T-helper 17 cell (primary cell): ENCODE measurements around the gene TFAP2D. TPM values are rescaled to one million over a fixed set of nuclear protein-coding genes. Genes with fewer than 3 reads are reported as not detected.

Experiments used
- ATAC-seq: fragments of 150-1000 bp; cut with Tn5 transposase; 2 replicates; pipeline ENCODE4 v1.10.0; 2021; ENCODE audit warnings: mild to moderate bottlenecking, moderate library complexity
- DNase-seq, 3 donors: peaks; one replicate each; pipeline versions ENCODE4 v3.0.0 to v3.0.0-alpha.2; 2020 to 2021
- H3K9me3 ChIP-seq: one replicate; pipeline ENCODE4 v1.7.0; 2013; ENCODE audit warnings: low read length, mild to moderate bottlenecking; ENCODE audit not compliant: control insufficient read depth, poor library complexity, severe bottlenecking
- H3K27ac Mint-ChIP-seq: one replicate; pipeline ENCODE4 v1.8.0; 2022; ENCODE audit warnings: mild to moderate bottlenecking, moderate library complexity, mixed read lengths
- H3K27me3 Mint-ChIP-seq: one replicate; pipeline ENCODE4 v1.8.0; 2022; ENCODE audit warnings: mixed read lengths
- H3K36me3 Mint-ChIP-seq: one replicate; pipeline ENCODE4 v1.8.0; 2022; ENCODE audit warnings: low read depth, mixed read lengths
- H3K4me1 Mint-ChIP-seq: one replicate; pipeline ENCODE4 v1.8.0; 2022; ENCODE audit warnings: mild to moderate bottlenecking, mixed read lengths
- H3K4me3 Mint-ChIP-seq: one replicate; pipeline ENCODE4 v1.8.0; 2022; ENCODE audit warnings: mild to moderate bottlenecking, moderate library complexity, mixed read lengths
- total RNA-seq, 4 donors: library from RNA in 2 of 4; stranded (reverse) in 2 of 4; gene quantifications; one replicate each; pipeline ENCODE4 v1.2.3 and lab custom pipeline; 2022 to 2026

TFAP2D gene
- total RNA-seq, 2 donors from 2014 or later: not detected

- no peaks in the 10 kb centered on the region for H3K9me3 ChIP-seq
- no peaks in the 10 kb centered on the region for H3K4me1 Mint-ChIP-seq
- peaks cover 3% of the 10 kb centered on the region for H3K36me3 Mint-ChIP-seq
- no peak for ATAC-seq
- no peak for DNase-seq
- no peak overlapping the region for H3K27ac Mint-ChIP-seq
- H3K4me3 Mint-ChIP-seq: no peak overlapping the region
- peaks cover 36% of the 10 kb centered on the region for H3K27me3 Mint-ChIP-seq
These were observed 1.6 kb upstream of the TFAP2D start for GRCh38 chr6:50711686-50712085.

GRCh38 chr6:50712291-50712690 is 1.0 kb upstream of the TFAP2D start:
- H3K9me3 ChIP-seq: no peaks in the 10 kb centered on the region
- no peaks in the 10 kb centered on the region for H3K4me1 Mint-ChIP-seq
- H3K4me3 Mint-ChIP-seq: no peak overlapping the region
- no peak for DNase-seq
- no peak for ATAC-seq
- H3K27ac Mint-ChIP-seq: no peak overlapping the region
- peaks cover 32% of the 10 kb centered on the region for H3K27me3 Mint-ChIP-seq
- peaks cover 3% of the 10 kb centered on the region for H3K36me3 Mint-ChIP-seq

- Mint-ChIP-seq H3K36me3 (peaks cover 3% of the 10 kb centered on the region), H3K27me3 (peaks cover 33% of the 10 kb centered on the region)
- no peak for ATAC-seq
These were observed 706 bp downstream of the TFAP2D start for GRCh38 chr6:50713977-50714486.

GRCh38 chr6:50714487-50715379 is 1.4 kb downstream of the TFAP2D start:
- peaks cover 3% of the 10 kb centered on the region for H3K36me3 Mint-ChIP-seq
- no peaks in the 10 kb centered on the region for H3K9me3 ChIP-seq
- no peak overlapping the region for H3K27ac Mint-ChIP-seq
- H3K27me3 Mint-ChIP-seq: peaks cover 30% of the 10 kb centered on the region
- ATAC-seq (no peak), DNase-seq (no peak)
- H3K4me3 Mint-ChIP-seq: no peak overlapping the region
- H3K4me1 Mint-ChIP-seq: no peaks in the 10 kb centered on the region

More at GRCh38 chr6:50713977-50714486, 706 bp downstream of the TFAP2D start:
- Mint-ChIP-seq H3K4me3 (no peak overlapping the region), H3K27ac (no peak overlapping the region), H3K4me1 (no peaks in the 10 kb centered on the region)
- no peaks in the 10 kb centered on the region for H3K9me3 ChIP-seq
- no peak for DNase-seq

GRCh38 chr6:50716899-50717509 is 3.7 kb downstream of the TFAP2D start:
- ATAC-seq (no peak), DNase-seq (no peak)
- H3K9me3 ChIP-seq: no peaks in the 10 kb centered on the region
- no peak overlapping the region for H3K27ac Mint-ChIP-seq
- no peak overlapping the region for H3K4me3 Mint-ChIP-seq
- peaks cover 3% of the 10 kb centered on the region for H3K36me3 Mint-ChIP-seq
- H3K27me3 Mint-ChIP-seq: peaks cover 32% of the 10 kb centered on the region
- no peaks in the 10 kb centered on the region for H3K4me1 Mint-ChIP-seq

- Mint-ChIP-seq H3K4me3 (peak overlapping the region; percentile 25), H3K36me3 (peaks cover 5% of the 10 kb centered on the region), H3K27ac (no peak overlapping the region), H3K27me3 (peaks cover 40% of the 10 kb centered on the region), H3K4me1 (no peaks in the 10 kb centered on the region)
- DNase-seq (no peak), ATAC-seq (no peak)
- no peaks in the 10 kb centered on the region for H3K9me3 ChIP-seq
These were observed 4.6 kb downstream of the TFAP2D start for GRCh38 chr6:50717734-50718457.

GRCh38 chr6:50718566-50718965 is 5.2 kb downstream of the TFAP2D start:
- no peak for ATAC-seq

GRCh38 chr6:50720623-50721022 is 7.3 kb downstream of the TFAP2D start:
- no peak overlapping the region for H3K4me3 Mint-ChIP-seq
- no peak for DNase-seq
- no peak for ATAC-seq
- no peaks in the 10 kb centered on the region for H3K9me3 ChIP-seq
- peaks cover 52% of the 10 kb centered on the region for H3K27me3 Mint-ChIP-seq
- peaks cover 2% of the 10 kb centered on the region for H3K36me3 Mint-ChIP-seq
- H3K27ac Mint-ChIP-seq: no peak overlapping the region
- H3K4me1 Mint-ChIP-seq: no peaks in the 10 kb centered on the region

More at GRCh38 chr6:50718566-50718965, 5.2 kb downstream of the TFAP2D start:
- H3K4me3 Mint-ChIP-seq: no peak overlapping the region
- no peaks in the 10 kb centered on the region for H3K9me3 ChIP-seq
- peaks cover 5% of the 10 kb centered on the region for H3K36me3 Mint-ChIP-seq
- no peaks in the 10 kb centered on the region for H3K4me1 Mint-ChIP-seq
- peaks cover 45% of the 10 kb centered on the region for H3K27me3 Mint-ChIP-seq
- DNase-seq: no peak
- H3K27ac Mint-ChIP-seq: no peak overlapping the region

- DNase-seq (no peak), ATAC-seq (no peak)
- Mint-ChIP-seq H3K27me3 (peaks cover 48% of the 10 kb centered on the region), H3K4me3 (no peak overlapping the region), H3K27ac (no peak overlapping the region), H3K36me3 (peaks cover 2% of the 10 kb centered on the region), H3K4me1 (no peaks in the 10 kb centered on the region)
- H3K9me3 ChIP-seq: peaks cover 3% of the 10 kb centered on the region
These were observed 8.7 kb downstream of the TFAP2D start for GRCh38 chr6:50721978-50722377.

- peaks cover 47% of the 10 kb centered on the region for H3K27me3 Mint-ChIP-seq
These were observed 9.7 kb downstream of the TFAP2D start for GRCh38 chr6:50722829-50723554.

GRCh38 chr6:50724381-50725124 is 11.2 kb downstream of the TFAP2D start:
- DNase-seq (no peak), ATAC-seq (no peak)
- no peaks in the 10 kb centered on the region for H3K4me1 Mint-ChIP-seq
- H3K27me3 Mint-ChIP-seq: peaks cover 40% of the 10 kb centered on the region
- H3K27ac Mint-ChIP-seq: no peak overlapping the region
- H3K4me3 Mint-ChIP-seq: no peak overlapping the region
- H3K9me3 ChIP-seq: peaks cover 3% of the 10 kb centered on the region
- H3K36me3 Mint-ChIP-seq: peaks cover 2% of the 10 kb centered on the region

More at GRCh38 chr6:50722829-50723554, 9.7 kb downstream of the TFAP2D start:
- Mint-ChIP-seq H3K4me1 (no peaks in the 10 kb centered on the region), H3K27ac (no peak overlapping the region), H3K4me3 (no peak overlapping the region), H3K36me3 (peaks cover 2% of the 10 kb centered on the region)
- H3K9me3 ChIP-seq: peaks cover 3% of the 10 kb centered on the region
- DNase-seq (no peak), ATAC-seq (no peak)

GRCh38 chr6:50734488-50734887 is 21.2 kb downstream of the TFAP2D start:
- no peaks in the 10 kb centered on the region for H3K4me1 Mint-ChIP-seq
- H3K36me3 Mint-ChIP-seq: no peaks in the 10 kb centered on the region
- ATAC-seq (no peak), DNase-seq (no peak)
- H3K27me3 Mint-ChIP-seq: no peaks in the 10 kb centered on the region
- no peaks in the 10 kb centered on the region for H3K9me3 ChIP-seq
- H3K27ac Mint-ChIP-seq: no peak overlapping the region
- no peak overlapping the region for H3K4me3 Mint-ChIP-seq
